ENCODE measurements around the gene FAM9A.
A peak's percentile ranks its signal among the peaks of the same experiment; 100 is the strongest.
"Not testable (repeated sequence)": the region's sequence is repeated elsewhere in the genome, so short reads cannot be mapped to it uniquely, and the experiment has no call there.

FAM9A gene

GRCh38 chrX:8800351-8800750 lies 832 bp downstream of the FAM9A start:
- not testable (repeated sequence) for DNase-seq

DNA sequence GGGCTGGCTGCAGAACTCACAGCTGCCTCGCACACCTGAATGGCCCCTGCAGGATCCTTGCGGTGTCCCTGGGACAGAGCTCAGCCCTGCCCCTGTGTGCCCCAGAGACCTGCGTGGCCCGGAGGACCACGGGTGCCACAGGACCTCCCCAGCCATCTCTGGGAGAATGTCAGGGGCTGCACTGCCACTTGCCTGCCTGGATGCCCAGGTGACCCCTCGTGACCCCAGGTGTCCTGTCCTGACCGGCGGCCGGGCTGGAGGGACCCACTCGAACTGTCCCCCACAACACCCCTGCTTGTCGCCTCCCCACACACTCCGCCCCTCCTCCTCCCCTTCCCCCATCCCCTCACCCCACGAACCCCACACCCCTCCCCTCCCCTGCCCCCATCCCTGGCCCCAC lies 1.9 kb downstream of the FAM9A start:
- not testable (repeated sequence) for DNase-seq

DNA sequence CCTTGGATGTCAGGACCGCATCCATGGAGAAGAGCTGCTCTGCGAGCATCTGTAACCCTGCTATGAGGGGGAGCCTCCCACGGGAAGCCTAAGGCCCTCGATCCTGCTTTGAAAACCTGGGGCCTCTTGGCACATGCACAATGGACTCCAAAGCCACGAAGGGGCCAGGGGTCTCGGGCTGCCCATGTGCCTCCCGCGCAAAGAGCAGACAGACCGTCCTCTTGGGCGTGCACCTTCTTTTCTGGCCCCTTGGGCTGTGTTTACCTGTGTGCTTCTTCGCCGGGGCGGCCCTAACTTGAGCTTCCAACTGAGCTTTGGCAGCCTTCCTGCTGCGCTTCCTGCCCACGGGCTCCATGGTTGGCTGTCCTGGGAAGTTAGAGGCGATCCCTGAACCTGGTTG lies 2.5 kb downstream of the FAM9A start:
- DNase-seq = not testable (repeated sequence)

DNA sequence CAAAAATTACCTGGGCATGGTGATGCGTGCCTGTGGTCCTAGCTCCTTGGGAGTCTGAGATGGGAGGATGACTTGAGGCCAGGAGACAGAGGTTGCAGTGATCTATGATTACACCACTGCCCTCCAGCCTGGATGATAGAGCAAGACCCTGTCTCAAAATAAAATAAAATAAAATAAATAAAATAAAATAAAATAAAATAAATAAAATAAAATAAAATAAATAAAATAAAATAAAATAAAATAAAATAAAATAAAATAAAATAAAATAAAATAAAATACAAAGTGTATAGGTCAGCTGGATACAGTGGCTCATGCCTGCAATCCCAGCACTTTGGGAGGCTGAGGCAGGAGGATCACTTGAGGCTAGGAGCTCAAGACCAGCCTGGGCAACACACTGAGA lies 14.1 kb downstream of the FAM9A start:
- not testable (repeated sequence) for DNase-seq

GRCh38 chrX:8784162-8784561 lies 17.0 kb downstream of the FAM9A start:
- no peak for DNase-seq

DNA sequence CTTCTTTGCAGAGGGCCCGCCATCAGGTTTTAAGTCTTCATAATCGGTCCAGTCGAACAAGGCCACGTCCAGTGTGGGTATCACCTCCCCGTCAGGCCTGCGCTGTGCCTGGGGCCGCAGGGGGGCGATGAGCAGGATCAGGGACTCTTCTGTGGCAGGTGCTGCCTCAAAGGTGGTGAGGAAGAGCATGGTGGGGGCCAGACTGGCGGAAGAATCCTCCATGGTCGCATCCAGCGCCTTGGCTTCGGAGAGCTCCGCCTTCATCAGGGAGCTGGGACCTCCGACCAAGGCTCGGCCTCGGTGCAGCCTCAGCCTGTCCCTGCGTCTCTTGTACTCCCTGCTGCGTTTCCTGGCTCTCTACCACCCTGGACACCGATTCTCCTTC lies 17.5 kb downstream of the FAM9A start:
- DNase-seq = no peak

- DNase-seq = no peak
Observed at GRCh38 chrX:8783097-8783713, 18.0 kb downstream of the FAM9A start.

DNA sequence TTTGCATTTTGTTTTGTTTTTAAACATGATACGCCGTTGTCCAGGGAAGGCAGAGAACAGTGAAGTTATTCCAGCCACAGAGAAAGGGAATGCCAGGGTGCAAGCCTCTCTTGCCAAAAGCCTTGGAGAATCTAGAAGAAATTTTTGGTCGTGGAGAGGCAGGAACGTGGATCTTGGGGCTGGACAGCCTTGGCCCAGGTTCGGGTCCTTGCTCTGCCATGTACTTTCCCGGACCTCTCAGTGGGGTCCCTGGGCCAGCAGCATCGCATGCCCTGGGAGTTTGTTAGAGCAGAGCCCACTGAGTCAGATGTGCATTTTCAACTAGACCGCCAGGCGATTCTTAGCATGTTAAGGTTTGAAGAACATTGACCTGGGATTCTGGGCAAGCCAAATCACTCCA lies 18.6 kb downstream of the FAM9A start:
- DNase-seq = no peak

GRCh38 chrX:8781921-8782320 lies 19.3 kb downstream of the FAM9A start:
- not testable (repeated sequence) for DNase-seq

DNA sequence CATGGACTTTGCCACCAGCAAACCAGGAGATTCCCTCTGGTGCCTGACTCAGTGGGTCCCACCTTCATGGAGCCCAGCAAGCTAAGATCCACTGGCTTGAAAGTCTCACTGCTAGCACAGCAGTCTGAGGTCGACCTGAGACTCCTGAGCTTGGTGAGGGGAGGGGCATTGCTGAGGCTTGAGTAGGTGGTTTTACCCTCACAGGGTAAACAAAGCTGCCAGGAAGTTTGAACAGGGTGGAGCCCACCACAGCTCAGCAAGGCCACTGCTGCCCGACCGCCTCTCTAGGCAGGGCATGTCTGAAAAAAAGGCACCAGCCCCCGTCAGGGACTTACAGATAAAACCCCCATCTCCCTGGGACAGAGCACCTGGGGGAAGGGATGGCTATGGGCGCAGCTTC lies 28.1 kb downstream of the FAM9A start:
- no peak for DNase-seq

DNA sequence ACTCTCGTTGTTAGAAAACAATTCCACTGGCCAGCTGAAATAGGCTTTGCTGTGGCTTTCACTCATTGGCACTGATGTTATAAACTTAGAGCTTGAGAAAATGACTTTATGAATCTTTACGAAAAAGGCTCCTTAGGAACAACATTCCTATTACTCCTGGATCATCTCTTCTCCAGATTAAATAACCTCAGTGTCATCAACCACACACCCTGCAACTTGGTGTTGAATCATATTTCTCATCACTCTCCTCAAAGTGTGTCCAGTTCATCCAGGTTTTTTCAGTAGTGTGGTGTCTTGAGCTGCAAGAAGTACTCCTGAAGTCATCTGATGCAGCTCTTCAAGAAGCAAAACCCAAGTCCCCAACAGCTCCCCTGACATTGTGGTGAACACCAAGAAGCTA lies 41.2 kb downstream of the FAM9A start:
- DNase-seq = peak; percentile 4

- DNase-seq = peak; percentile 9
Observed at GRCh38 chrX:8758706-8759105, 42.5 kb downstream of the FAM9A start.

- peak; percentile 65 for DNase-seq
Observed at GRCh38 chrX:8757609-8758389, 43.4 kb downstream of the FAM9A start.

GRCh38 chrX:8755813-8756212 lies 45.4 kb downstream of the FAM9A start:
- no peak for DNase-seq

DNA sequence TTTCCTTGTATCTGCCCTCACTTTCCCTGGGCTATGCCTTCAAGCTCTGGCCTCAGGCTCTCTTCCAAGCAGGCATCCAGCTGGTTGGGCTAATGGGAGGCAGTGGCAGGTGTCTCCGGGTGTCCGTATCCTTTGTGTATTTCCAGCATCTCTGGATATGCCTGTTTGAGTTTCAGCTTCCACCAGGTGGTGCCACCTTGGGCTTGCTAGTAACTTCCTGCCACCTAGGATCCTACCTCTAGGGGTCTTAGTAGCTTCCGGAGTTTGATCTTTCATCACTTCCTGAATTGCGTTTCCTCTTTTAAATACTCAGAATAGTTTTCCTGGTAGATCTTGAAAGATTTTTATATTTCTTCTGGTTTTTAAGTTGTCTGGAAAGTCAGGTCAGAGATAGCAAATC lies 46.1 kb downstream of the FAM9A start:
- no peak for DNase-seq

DNA sequence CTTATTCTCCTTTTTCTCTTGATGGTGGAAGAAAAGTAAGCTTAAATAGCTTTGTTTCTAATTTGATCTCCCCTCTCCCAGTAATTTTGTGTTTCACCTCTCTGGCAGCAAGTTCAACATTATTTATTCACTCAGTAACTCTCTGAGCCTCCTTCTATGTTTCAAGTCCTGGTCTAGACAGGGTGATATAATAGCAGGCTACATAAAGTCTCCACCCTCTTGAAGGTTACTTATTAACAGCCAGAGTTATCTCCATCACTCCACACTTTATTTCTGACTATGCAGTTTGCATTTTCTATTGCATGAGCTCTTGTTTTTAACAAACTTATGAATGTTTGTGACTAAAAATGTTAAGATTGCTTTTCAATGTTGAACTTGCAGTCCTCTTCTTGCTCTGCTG lies 51.5 kb downstream of the FAM9A start:
- no peak for DNase-seq

- DNase-seq = peak; percentile 28
Observed at GRCh38 chrX:8748855-8749254, 52.3 kb downstream of the FAM9A start.

DNA sequence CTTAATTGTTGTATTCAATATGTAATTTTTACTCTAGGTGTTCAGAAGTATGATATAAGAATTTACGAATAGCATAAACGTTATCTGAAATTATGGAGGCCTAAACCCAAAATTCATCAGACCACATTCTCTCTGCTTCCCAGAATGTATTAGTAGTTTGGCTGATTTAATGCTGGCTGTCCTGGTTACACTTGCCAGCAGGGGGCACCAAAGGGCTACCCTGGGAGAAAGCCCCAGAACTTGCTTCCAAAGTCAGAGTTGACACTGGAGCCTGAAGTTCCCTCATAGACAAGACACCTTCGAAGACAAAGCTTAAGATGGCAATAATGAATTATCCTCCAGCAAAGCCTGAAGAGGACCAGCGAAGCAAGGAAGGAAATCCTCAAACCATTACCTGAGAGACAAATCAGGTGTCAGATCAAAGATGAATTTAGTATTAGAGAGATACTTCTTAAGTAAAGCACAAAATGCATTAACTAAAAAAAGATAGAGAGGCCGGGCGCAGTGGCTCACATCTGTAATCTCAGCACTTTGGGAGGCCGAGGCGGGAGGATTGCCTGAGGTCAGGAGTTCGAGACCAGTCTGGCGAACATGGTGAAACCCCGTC lies 58.0 kb downstream of the FAM9A start:
- DNase-seq = peak; percentile 41

- DNase-seq = no peak
Observed at GRCh38 chrX:8741981-8742380, 59.2 kb downstream of the FAM9A start.

All from EL (cell line).